DOHH2 (cell line): ENCODE measurements around the gene PICK1.

Experiments used
- EZH2phosphoT487 ChIP-seq: fragments of 200-600 bp; sonication (generic); IDR thresholded peaks from 2 replicates; pipeline ENCODE4 v1.6.1; 2017; ENCODE audit warnings: borderline replicate concordance, mild to moderate bottlenecking, antibody characterized with exemption, low read length, moderate library complexity, mixed read lengths
- TF ChIP-seq, protein P1 (sequence below): fragments of 200-600 bp; sonication (generic); IDR thresholded peaks from one replicate; pipeline ENCODE4 v1.5.1; 2014; ENCODE audit warnings: antibody characterized with exemption, mild to moderate bottlenecking, low read depth, low read length; ENCODE audit not compliant: poor library complexity, severe bottlenecking

DNA sequence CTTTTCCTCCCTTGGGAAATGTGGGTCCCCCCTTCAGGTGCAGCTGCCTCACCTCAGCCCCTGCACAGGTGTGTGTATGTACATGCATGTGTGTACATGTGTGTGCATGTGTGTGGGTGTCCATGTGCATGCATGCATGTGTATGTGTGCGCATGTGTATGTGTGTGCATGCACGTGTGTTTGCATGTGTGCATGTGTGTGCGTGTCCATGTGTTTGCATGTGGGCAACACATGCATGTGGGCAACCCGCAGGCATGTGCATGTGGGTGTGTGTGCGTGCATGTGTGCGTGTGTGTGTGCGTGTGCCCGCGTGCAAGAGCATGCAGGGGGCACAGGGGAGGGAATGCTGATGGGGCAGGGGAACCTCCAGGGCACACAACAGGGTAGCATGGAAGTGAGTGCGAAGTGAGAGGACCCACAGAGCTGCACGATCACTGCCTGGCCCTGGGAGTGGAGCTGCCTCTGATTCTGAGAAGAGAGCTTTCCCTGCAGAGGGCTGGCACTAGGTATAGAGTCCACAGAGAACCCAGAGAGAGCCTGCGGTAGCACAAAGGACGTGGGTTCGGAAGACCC lies 67.9 kb downstream of the PICK1 start:
- TF ChIP-seq, protein P1, sequence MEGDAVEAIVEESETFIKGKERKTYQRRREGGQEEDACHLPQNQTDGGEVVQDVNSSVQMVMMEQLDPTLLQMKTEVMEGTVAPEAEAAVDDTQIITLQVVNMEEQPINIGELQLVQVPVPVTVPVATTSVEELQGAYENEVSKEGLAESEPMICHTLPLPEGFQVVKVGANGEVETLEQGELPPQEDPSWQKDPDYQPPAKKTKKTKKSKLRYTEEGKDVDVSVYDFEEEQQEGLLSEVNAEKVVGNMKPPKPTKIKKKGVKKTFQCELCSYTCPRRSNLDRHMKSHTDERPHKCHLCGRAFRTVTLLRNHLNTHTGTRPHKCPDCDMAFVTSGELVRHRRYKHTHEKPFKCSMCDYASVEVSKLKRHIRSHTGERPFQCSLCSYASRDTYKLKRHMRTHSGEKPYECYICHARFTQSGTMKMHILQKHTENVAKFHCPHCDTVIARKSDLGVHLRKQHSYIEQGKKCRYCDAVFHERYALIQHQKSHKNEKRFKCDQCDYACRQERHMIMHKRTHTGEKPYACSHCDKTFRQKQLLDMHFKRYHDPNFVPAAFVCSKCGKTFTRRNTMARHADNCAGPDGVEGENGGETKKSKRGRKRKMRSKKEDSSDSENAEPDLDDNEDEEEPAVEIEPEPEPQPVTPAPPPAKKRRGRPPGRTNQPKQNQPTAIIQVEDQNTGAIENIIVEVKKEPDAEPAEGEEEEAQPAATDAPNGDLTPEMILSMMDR, result no peak
- no peak for TF ChIP-seq EZH2phosphoT487
